ENCODE results near the gene PTCHD4.
"Not testable (repeated sequence)": the region's sequence is repeated elsewhere in the genome, so short reads cannot be mapped to it uniquely, and the experiment has no call there.

Gene PTCHD4

GRCh38 chr6:48113130-48113529 is 2.1 kb upstream of the PTCHD4 start:
- Mint-ChIP-seq H3K27ac (no peak overlapping the region), H3K27me3 (no peaks in the 10 kb centered on the region), H3K9me3 (peaks cover 0 to 1% of the 10 kb centered on the region in 2 donors), H3K4me1 (no peaks in the 10 kb centered on the region), H3K36me3 (no peaks in the 10 kb centered on the region), H3K4me3 (no peak overlapping the region)
- DNase-seq (no peak), ATAC-seq (replicated peaks) (no peak)

- H3K4me3 Mint-ChIP-seq = no peak overlapping the region
- peaks cover 0 to 1% of the 10 kb centered on the region in 2 donors for H3K9me3 Mint-ChIP-seq
- DNase-seq (no peak), ATAC-seq (replicated peaks) (no peak)
- H3K4me1 Mint-ChIP-seq = no peaks in the 10 kb centered on the region
- H3K36me3 Mint-ChIP-seq = no peaks in the 10 kb centered on the region
- no peak overlapping the region for H3K27ac Mint-ChIP-seq
- no peaks in the 10 kb centered on the region for H3K27me3 Mint-ChIP-seq
These were observed 578 bp upstream of the PTCHD4 start for GRCh38 chr6:48111575-48111974.

DNA sequence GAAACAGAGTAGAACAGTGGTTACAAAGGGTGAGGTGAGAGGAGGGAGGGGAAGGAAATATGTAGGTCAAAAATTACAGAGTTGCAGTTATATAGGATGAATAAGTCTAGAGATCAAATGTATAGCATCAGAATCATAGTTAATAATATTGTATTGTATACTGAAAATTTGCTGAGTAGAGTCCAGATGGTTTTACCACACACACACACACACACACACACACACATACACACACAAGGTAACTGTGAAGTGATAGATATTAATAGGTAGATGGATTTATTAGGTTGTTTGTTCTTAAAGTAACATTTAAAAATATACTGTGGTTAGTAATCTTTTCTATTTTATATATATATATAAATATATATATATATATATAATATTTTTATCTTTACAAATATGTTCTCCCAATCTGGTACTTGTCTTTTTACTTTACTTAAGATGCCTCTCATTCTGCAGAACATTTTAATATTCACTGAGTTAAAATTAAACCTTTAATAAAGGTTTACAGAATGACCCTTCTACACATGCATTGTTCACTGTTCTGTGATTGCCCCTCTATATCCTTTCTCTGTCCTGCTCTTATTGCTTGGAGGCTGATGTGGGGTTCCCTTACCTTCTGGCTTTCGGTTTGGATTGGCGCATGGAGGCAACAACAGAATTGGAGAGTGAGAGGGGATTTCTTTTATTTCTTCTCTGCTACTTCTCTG is 408 bp downstream of the PTCHD4 start:
- Mint-ChIP-seq H3K27me3 (no peaks in the 10 kb centered on the region), H3K9me3 (peaks cover 0 to 1% of the 10 kb centered on the region in 2 donors), H3K4me3 (no peak overlapping the region), H3K4me1 (no peaks in the 10 kb centered on the region), H3K36me3 (no peaks in the 10 kb centered on the region), H3K27ac (no peak overlapping the region)
- ATAC-seq (replicated peaks) (no peak), DNase-seq (no peak)

DNA sequence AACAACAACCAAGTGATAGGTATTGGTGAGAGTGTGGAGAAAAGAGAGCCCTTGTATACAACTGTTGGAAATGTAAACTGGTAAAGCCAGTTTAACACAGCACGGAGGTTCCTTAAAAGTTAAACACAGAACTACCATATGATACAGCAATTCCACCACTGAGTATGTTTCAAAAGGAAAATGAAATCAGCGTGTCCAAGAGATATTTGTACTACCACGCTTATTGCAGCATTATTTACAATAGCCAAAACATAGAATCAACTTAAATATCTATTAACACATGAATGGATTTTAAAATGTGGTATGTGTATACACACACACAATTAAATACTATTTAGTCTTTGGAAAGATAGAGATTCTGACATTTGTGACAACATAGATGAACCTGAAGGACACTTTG is 1.1 kb downstream of the PTCHD4 start:
- no peaks in the 10 kb centered on the region for H3K36me3 Mint-ChIP-seq
- no peak overlapping the region for H3K27ac Mint-ChIP-seq
- H3K4me1 Mint-ChIP-seq = no peaks in the 10 kb centered on the region
- ATAC-seq (replicated peaks) = no peak
- H3K9me3 Mint-ChIP-seq = peaks cover 0 to 1% of the 10 kb centered on the region in 2 donors
- H3K27me3 Mint-ChIP-seq = no peaks in the 10 kb centered on the region
- no peak for DNase-seq
- no peak overlapping the region for H3K4me3 Mint-ChIP-seq

DNA sequence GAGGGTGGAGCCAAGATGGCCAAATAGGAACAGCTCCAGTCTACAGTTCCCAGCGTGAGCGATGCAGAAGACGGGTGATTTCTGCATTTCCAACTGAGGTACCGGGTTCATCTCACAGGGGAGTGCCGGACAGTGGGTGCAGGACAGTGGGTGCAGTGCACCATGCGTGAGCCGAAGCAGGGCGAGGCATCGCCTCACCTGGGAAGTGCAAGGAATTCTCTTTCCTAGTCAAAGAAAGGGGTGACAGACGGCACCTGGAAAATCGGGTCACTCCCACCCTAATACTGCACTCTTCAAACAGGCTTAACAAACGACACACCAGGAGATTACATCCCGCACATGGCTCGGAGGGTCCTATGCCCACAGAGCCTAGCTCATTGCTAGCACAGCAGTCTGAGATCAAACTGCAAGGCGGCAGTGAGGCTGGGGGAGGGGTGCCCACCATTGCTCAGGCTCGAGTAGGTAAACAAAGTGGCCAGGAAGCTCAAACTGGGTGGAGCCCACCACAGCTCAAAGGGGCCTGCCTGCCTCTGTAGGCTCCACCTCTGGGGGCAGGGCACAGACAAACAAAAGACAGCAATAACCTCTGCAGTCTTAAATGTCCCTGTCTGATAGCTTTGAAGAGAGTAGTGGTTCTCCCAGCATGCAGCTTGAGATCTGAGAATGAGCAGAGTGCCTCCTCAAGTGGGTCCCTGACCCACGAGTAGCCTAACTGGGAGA is 8.4 kb downstream of the PTCHD4 start:
- H3K9me3 Mint-ChIP-seq; ATAC-seq (replicated peaks); H3K27me3 Mint-ChIP-seq; H3K4me3 Mint-ChIP-seq; H3K36me3 Mint-ChIP-seq; H3K4me1 Mint-ChIP-seq; H3K27ac Mint-ChIP-seq; DNase-seq: not testable (repeated sequence)

DNA sequence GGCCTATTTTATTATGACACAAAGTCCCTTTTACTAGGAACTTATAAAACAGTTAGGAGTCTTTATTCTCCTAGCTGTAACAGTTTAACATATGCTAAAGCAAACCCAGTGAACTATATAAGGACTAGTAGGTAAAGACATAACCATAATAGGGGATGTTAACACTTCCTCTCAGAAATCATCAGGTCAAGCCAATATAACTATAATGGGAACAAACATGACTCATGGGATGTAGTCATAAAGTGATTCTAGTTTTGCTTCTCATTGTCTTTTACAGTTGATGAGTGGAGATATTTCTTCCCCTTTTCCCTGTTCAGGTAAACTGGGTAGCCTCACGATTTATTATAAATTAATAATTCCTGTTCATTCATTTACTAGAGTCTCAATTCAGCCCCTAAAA is 9.7 kb downstream of the PTCHD4 start:
- DNase-seq (no peak), ATAC-seq (replicated peaks) (peak in 1 of 2 donors; percentile 42)
- Mint-ChIP-seq H3K27me3 (no peaks in the 10 kb centered on the region), H3K36me3 (no peaks in the 10 kb centered on the region), H3K4me3 (no peak overlapping the region), H3K4me1 (no peaks in the 10 kb centered on the region), H3K27ac (no peak overlapping the region), H3K9me3 (no peaks in the 10 kb centered on the region)

- no peaks in the 10 kb centered on the region for H3K4me1 Mint-ChIP-seq
- no peak overlapping the region for H3K4me3 Mint-ChIP-seq
- ATAC-seq (replicated peaks) (no peak), DNase-seq (no peak)
- no peak overlapping the region for H3K27ac Mint-ChIP-seq
- H3K36me3 Mint-ChIP-seq = no peaks in the 10 kb centered on the region
- no peaks in the 10 kb centered on the region for H3K27me3 Mint-ChIP-seq
- no peaks in the 10 kb centered on the region for H3K9me3 Mint-ChIP-seq
These were observed 10.5 kb downstream of the PTCHD4 start for GRCh38 chr6:48100588-48100895.

DNA sequence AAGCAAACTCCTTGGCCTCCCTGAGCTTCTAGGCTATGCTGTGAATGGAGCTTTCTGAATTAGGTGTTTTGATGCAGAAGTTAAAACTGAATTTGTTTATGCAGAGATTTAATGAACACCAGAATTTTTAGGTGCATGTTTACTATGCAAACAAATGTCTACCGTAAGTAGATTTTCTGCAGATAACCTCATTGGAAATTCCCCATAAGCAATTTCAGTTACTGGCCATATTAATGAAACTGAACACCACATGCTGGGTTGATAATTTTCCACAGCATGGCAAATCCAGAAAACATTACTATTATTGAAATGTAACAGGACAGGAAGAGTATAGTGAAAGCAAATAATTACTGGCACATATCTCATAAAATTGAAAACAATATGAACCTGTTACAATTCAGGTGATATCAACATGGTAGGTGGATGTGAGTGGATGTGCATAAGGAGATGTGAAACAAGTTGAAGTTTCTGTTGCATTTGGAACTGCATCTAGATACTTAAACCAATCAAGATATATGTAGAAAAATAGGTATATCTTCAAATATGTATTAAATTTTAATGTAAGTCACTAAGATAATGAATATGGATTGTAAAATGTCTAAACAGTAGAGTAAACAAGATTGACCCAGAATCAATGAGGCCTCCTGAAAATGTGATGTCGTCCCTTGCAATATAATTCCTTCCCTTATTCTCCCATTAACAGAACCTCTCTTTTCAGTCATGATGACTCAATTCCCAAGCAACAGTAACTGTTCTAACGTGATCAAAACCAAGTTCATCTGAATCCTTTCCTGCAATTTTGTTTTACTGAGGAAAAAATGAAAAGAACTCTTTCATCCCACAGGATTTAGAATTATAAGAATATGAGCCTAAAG is 11.0 kb downstream of the PTCHD4 start:
- no peak for ATAC-seq (replicated peaks)
- H3K27me3 Mint-ChIP-seq = no peaks in the 10 kb centered on the region
- no peaks in the 10 kb centered on the region for H3K36me3 Mint-ChIP-seq

DNA sequence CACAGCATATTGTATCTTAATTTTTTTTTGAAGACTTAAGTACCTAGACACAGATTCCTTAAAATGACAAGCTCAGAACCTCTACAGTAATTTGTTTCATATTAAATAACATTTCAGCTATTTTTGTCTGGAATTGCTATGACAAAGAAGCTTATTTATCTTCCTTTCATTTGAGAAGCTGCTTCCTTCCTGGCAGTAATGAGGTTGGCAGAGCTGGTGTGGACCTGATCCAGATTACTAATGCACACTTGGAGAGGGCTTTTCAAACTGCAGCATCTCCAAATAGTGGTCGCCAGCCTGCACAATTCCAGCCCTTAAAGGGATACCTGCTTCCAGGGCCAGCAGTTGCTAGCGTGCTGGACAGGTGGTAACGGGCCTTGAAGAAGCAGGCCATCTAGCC is 12.1 kb downstream of the PTCHD4 start:
- no peaks in the 10 kb centered on the region for H3K9me3 Mint-ChIP-seq
- no peaks in the 10 kb centered on the region for H3K27me3 Mint-ChIP-seq
- no peak for ATAC-seq (replicated peaks)
- H3K4me3 Mint-ChIP-seq = no peak overlapping the region
- no peaks in the 10 kb centered on the region for H3K36me3 Mint-ChIP-seq
- no peak for DNase-seq
- no peaks in the 10 kb centered on the region for H3K4me1 Mint-ChIP-seq
- H3K27ac Mint-ChIP-seq = no peak overlapping the region

More for the DNA sequence above, 11.0 kb downstream of the PTCHD4 start:
- no peaks in the 10 kb centered on the region for H3K9me3 Mint-ChIP-seq
- no peak for DNase-seq
- H3K4me3 Mint-ChIP-seq = no peak overlapping the region
- H3K4me1 Mint-ChIP-seq = no peaks in the 10 kb centered on the region
- H3K27ac Mint-ChIP-seq = no peak overlapping the region

GRCh38 chr6:48092550-48093217 is 18.3 kb downstream of the PTCHD4 start:
- H3K9me3 Mint-ChIP-seq = no peaks in the 10 kb centered on the region
- DNase-seq (no peak), ATAC-seq (replicated peaks) (no peak)
- H3K27ac Mint-ChIP-seq = no peak overlapping the region
- H3K4me1 Mint-ChIP-seq = no peaks in the 10 kb centered on the region
- H3K36me3 Mint-ChIP-seq = no peaks in the 10 kb centered on the region
- H3K27me3 Mint-ChIP-seq = no peaks in the 10 kb centered on the region
- H3K4me3 Mint-ChIP-seq = no peak overlapping the region

GRCh38 chr6:48090546-48090945 is 20.5 kb downstream of the PTCHD4 start:
- no peak for DNase-seq
- Mint-ChIP-seq H3K27me3 (no peaks in the 10 kb centered on the region), H3K9me3 (no peaks in the 10 kb centered on the region), H3K4me3 (no peak overlapping the region), H3K27ac (no peak overlapping the region), H3K4me1 (no peaks in the 10 kb centered on the region), H3K36me3 (no peaks in the 10 kb centered on the region)
- no peak for ATAC-seq (replicated peaks)

DNA sequence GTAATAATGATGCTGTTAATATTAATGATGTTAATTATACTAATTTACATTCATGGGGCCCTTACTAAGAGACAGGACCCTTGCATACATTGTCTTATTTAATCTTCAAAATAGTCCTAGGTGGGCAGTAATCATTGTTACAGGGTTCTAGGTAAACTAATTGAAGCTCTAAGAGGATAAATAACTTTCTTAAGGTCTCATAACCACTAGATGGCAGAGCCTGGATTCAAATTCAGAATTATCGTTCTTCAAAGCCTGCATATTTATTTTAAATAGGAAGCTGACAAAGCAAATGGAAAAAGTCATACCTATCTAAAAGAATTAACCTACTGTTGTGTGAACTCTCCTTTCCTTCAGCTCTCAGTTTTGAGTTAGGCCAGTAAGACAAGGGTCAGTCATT is 23.5 kb downstream of the PTCHD4 start:
- no peaks in the 10 kb centered on the region for H3K4me1 Mint-ChIP-seq
- H3K27me3 Mint-ChIP-seq = no peaks in the 10 kb centered on the region
- no peaks in the 10 kb centered on the region for H3K36me3 Mint-ChIP-seq
- no peak overlapping the region for H3K27ac Mint-ChIP-seq
- no peaks in the 10 kb centered on the region for H3K9me3 Mint-ChIP-seq
- no peak for ATAC-seq (replicated peaks)
- no peak overlapping the region for H3K4me3 Mint-ChIP-seq
- DNase-seq = no peak

DNA sequence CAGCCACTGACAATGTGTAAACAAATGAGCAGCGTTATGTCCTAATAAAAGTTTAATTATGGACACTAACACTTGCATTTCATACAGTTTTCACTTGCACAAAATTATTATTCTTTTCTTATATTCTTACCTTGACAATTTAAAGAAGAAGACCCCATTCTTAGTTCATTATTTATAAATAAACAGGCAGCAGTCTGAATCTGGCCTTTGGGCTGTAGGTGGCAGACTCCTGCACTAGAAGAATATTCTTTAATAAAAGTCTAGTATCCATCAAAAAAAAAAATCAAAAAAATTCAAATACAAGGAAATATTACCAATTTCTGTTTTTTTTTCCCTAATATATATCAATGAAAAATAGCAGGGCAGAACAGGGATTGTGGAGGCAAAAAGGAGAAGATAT is 24.8 kb downstream of the PTCHD4 start:
- ATAC-seq (replicated peaks) = no peak
- no peak for DNase-seq
- H3K9me3 Mint-ChIP-seq = no peaks in the 10 kb centered on the region
- no peaks in the 10 kb centered on the region for H3K4me1 Mint-ChIP-seq
- H3K27me3 Mint-ChIP-seq = no peaks in the 10 kb centered on the region
- H3K27ac Mint-ChIP-seq = no peak overlapping the region
- H3K4me3 Mint-ChIP-seq = no peak overlapping the region
- H3K36me3 Mint-ChIP-seq = no peaks in the 10 kb centered on the region

DNA sequence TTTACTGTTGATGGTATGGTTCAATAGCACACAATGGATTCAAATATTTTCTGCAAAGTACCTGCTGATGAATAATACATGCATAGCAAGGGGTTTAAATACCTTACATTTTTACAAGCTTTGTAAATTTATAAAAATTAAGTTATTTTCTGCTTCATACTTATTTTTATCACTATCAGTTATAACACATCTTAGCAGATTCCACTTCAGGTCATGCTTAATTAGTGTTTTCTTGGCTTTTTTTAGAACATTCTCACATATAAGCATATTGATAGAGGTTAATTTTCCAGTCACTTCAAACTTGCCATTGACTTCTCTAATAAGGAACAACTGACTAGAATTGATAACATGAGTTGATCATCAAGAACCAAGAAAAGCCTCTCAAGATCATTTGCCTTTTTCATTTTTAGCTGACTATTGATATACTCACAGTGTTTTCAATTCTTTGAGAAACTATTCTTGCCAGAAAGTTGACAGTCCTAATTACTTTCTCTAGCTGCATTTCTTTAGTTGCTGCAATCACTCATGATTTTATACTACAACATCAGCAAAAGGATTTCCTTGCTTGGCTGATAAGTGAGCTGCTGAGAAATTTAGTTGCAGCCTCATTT is 25.8 kb downstream of the PTCHD4 start:
- no peak for DNase-seq
- no peak overlapping the region for H3K4me3 Mint-ChIP-seq
- H3K27ac Mint-ChIP-seq = no peak overlapping the region
- H3K9me3 Mint-ChIP-seq = no peaks in the 10 kb centered on the region
- H3K36me3 Mint-ChIP-seq = no peaks in the 10 kb centered on the region
- no peak for ATAC-seq (replicated peaks)
- no peaks in the 10 kb centered on the region for H3K4me1 Mint-ChIP-seq
- H3K27me3 Mint-ChIP-seq = no peaks in the 10 kb centered on the region

Measured in stimulated activated naive B cell treated with anti-CD40 and anti-IgM and Interleukin-4, amounts not matched to agents 10 μg/mL and 1 μg/mL and 100 μg/mL, for 72 hours (primary cell).